IMR-90 (cell line): ENCODE measurements around the gene RPA4. TPM values are rescaled to one million over a fixed set of nuclear protein-coding genes. Genes with fewer than 3 reads are reported as not detected.

Experiments
- ATAC-seq: fragments of 200-7000 bp; cut with Tn5 transposase; 2 replicates; pipeline ENCODE4 v1.9.1; 2020; ENCODE audit warnings: low read depth, mild to moderate bottlenecking, moderate library complexity
- BruUV-seq: library from RNA; stranded (reverse); fragments of 400-500 nt; replicated peaks from 2 replicates; lab custom pipeline; 2021; lab: Mats Ljungman, UMichigan
- CTCF ChIA-PET: fragments of 300-600 bp; formaldehyde crosslinking; extraction: SDS; loops from one replicate; lab custom pipeline; 2021; ENCODE audit warnings: antibody characterized with exemption; lab: Yijun Ruan, JAX
- POLR2A ChIA-PET: fragments of 300-600 bp; sonication (Branson Sonifier 250); formaldehyde crosslinking; loops from one replicate; lab custom pipeline; 2022; ENCODE audit warnings: antibody characterized with exemption; ENCODE audit not compliant: unreplicated experiment; lab: Charles Lee
- DNase-seq: peaks from one replicate; pipeline ENCODE4 v3.0.0; 2013
- H2AFZ ChIP-seq: replicated peaks from 2 replicates; pipeline ENCODE3; 2013; ENCODE audit warnings: low read length, mild to moderate bottlenecking; ENCODE audit not compliant: poor library complexity
- H2AK5ac ChIP-seq: 2 replicates; pipeline ENCODE4 v1.6.1; 2013; ENCODE audit warnings: low read depth, low read length, inconsistent platforms
- H2AK9ac ChIP-seq: replicated peaks from 2 replicates; pipeline ENCODE3; 2013; ENCODE audit warnings: mild to moderate bottlenecking, low read depth, low read length, moderate library complexity; ENCODE audit not compliant: poor library complexity
- H2BK120ac ChIP-seq: 2 replicates; pipeline ENCODE4 v1.6.1; 2013; ENCODE audit warnings: low read depth, low read length, inconsistent platforms
- H2BK15ac ChIP-seq: 3 replicates; pipeline ENCODE4 v1.6.1; 2013; ENCODE audit warnings: low read depth, low read length, inconsistent platforms
- H2BK20ac ChIP-seq: 2 replicates; pipeline ENCODE4 v1.6.1; 2013; ENCODE audit warnings: low read depth, mild to moderate bottlenecking, inconsistent platforms, low read length, moderate library complexity
- H2BK5ac ChIP-seq: 2 replicates; pipeline ENCODE4 v1.6.1; 2013; ENCODE audit warnings: mild to moderate bottlenecking, low read depth, low read length, inconsistent platforms; ENCODE audit not compliant: poor library complexity, severe bottlenecking
- H3K14ac ChIP-seq: replicated peaks from 2 replicates; pipeline ENCODE4 v1.6.1; 2013; ENCODE audit warnings: low read depth, low read length, inconsistent platforms
- H3K18ac ChIP-seq: 2 replicates; pipeline ENCODE4 v1.6.1; 2013; ENCODE audit warnings: low read depth, low read length, control low read depth
- H3K23ac ChIP-seq: 2 replicates; pipeline ENCODE4 v1.6.1; 2013; ENCODE audit warnings: low read depth, low read length, inconsistent platforms
- H3K27ac ChIP-seq: 2 replicates; pipeline ENCODE4 v1.5.1; 2013; ENCODE audit warnings: mild to moderate bottlenecking, control low read depth, low read length; ENCODE audit not compliant: insufficient read depth
- H3K27me3 ChIP-seq: 2 replicates; pipeline ENCODE4 v1.6.1; 2013; ENCODE audit warnings: low read length; ENCODE audit not compliant: control insufficient read depth, insufficient read depth
- H3K36me3 ChIP-seq: 2 replicates; pipeline ENCODE4 v1.6.1; 2013; ENCODE audit warnings: low read length, mixed read lengths; ENCODE audit not compliant: control insufficient read depth, insufficient read depth
- H3K4ac ChIP-seq: 2 replicates; pipeline ENCODE4 v1.6.1; 2013; ENCODE audit warnings: low read depth, low read length, inconsistent platforms
- H3K4me1 ChIP-seq: 2 replicates; pipeline ENCODE4 v1.6.1; 2013; ENCODE audit warnings: low read length, mixed read lengths; ENCODE audit not compliant: control insufficient read depth, insufficient read depth
- H3K4me2 ChIP-seq: 2 replicates; pipeline ENCODE4 v1.6.1; 2013; ENCODE audit warnings: low read depth, mild to moderate bottlenecking, control low read depth, low read length, moderate library complexity
- H3K4me3 ChIP-seq: 2 replicates; pipeline ENCODE4 v1.5.1; 2013; ENCODE audit warnings: low read depth, mild to moderate bottlenecking, control low read depth, low read length, moderate library complexity; ENCODE audit not compliant: insufficient read depth
- H3K56ac ChIP-seq: 2 replicates; pipeline ENCODE4 v1.6.1; 2013; ENCODE audit warnings: low read length, inconsistent platforms; ENCODE audit not compliant: insufficient read depth; ENCODE audit errors: extremely low read depth
- H3K79me1 ChIP-seq, 2 experiments: 2 replicates each; pipeline ENCODE4 v1.6.1; 2013; ENCODE audit warnings: low read length in 2 of 2, inconsistent platforms in 1 of 2, low read depth in 1 of 2
- H3K9ac ChIP-seq: 2 replicates; pipeline ENCODE4 v1.6.1; 2013; ENCODE audit warnings: low read depth, low read length, control low read depth
- H3K9me1 ChIP-seq: 2 replicates; pipeline ENCODE4 v1.6.1; 2013; ENCODE audit warnings: low read length, inconsistent platforms; ENCODE audit not compliant: insufficient read depth
- H3K9me3 ChIP-seq: 2 replicates; pipeline ENCODE4 v1.6.1; 2013; ENCODE audit warnings: low read length; ENCODE audit not compliant: control insufficient read depth, insufficient read depth
- H4K20me1 ChIP-seq: 2 replicates; pipeline ENCODE4 v1.6.1; 2013; ENCODE audit warnings: low read length, inconsistent platforms; ENCODE audit not compliant: insufficient read depth
- H4K5ac ChIP-seq: 2 replicates; pipeline ENCODE4 v1.6.1; 2013; ENCODE audit warnings: mild to moderate bottlenecking, low read depth, low read length, control low read depth
- H4K8ac ChIP-seq, 2 experiments: 2 replicates each; pipeline ENCODE4 v1.6.1; 2013; ENCODE audit warnings: low read depth in 2 of 2, low read length in 2 of 2, control low read depth in 1 of 2, inconsistent platforms in 1 of 2
- H4K91ac ChIP-seq: 2 replicates; pipeline ENCODE4 v1.6.1; 2013; ENCODE audit warnings: low read depth, low read length, inconsistent platforms; ENCODE audit not compliant: insufficient read depth
- BHLHE40 ChIP-seq: fragments of 150-350 bp; IDR thresholded peaks from 2 replicates; pipeline ENCODE4 v1.6.1; 2016; ENCODE audit warnings: mild to moderate bottlenecking, low read depth, low read length
- CEBPB ChIP-seq: IDR thresholded peaks from 2 replicates; pipeline ENCODE4 v1.6.1; 2012; ENCODE audit warnings: low read depth, low read length, improper control_type of control experiment
- CHD1 ChIP-seq: IDR thresholded peaks from 2 replicates; pipeline ENCODE4 v1.6.1; 2012; ENCODE audit warnings: low read depth, low read length, improper control_type of control experiment
- CTCF ChIP-seq: conservative IDR thresholded peaks from 2 replicates; pipeline ENCODE4 v1.5.1; 2012; ENCODE audit warnings: mild to moderate bottlenecking, low read depth, low read length, improper control_type of control experiment
- ELK1 ChIP-seq: fragments of 150-350 bp; IDR thresholded peaks from 2 replicates; pipeline ENCODE4 v1.6.1; 2016; ENCODE audit warnings: low read depth, mild to moderate bottlenecking, low read length, moderate library complexity, borderline replicate concordance
- FOS ChIP-seq: fragments of 150-350 bp; IDR thresholded peaks from 2 replicates; pipeline ENCODE4 v1.6.1; 2016; ENCODE audit warnings: low read depth, low read length
- MAFK ChIP-seq: IDR thresholded peaks from 2 replicates; pipeline ENCODE4 v1.6.1; 2012; ENCODE audit warnings: low read depth, low read length, improper control_type of control experiment
- MAZ ChIP-seq: IDR thresholded peaks from 2 replicates; pipeline ENCODE4 v1.6.1; 2012; ENCODE audit warnings: low read depth, mild to moderate bottlenecking, low read length, improper control_type of control experiment, moderate library complexity, borderline replicate concordance
- MXI1 ChIP-seq: IDR thresholded peaks from 2 replicates; pipeline ENCODE4 v1.6.1; 2012; ENCODE audit warnings: low read depth, mild to moderate bottlenecking, low read length, moderate library complexity, borderline replicate concordance
- NFE2L2 ChIP-seq: fragments of 150-350 bp; IDR thresholded peaks from 2 replicates; pipeline ENCODE4 v1.6.1; 2016; ENCODE audit warnings: low read depth, mild to moderate bottlenecking, low read length
- POLR2A ChIP-seq: IDR thresholded peaks from 2 replicates; pipeline ENCODE4 v1.6.1; 2012; ENCODE audit warnings: mild to moderate bottlenecking, low read depth, low read length
- RAD21 ChIP-seq: IDR thresholded peaks from 2 replicates; pipeline ENCODE4 v1.6.1; 2012; ENCODE audit warnings: low read length, improper control_type of control experiment
- RCOR1 ChIP-seq: IDR thresholded peaks from 2 replicates; pipeline ENCODE4 v1.6.1; 2012; ENCODE audit warnings: mild to moderate bottlenecking, low read length, improper control_type of control experiment; ENCODE audit not compliant: insufficient replicate concordance
- RFX5 ChIP-seq: IDR thresholded peaks from 2 replicates; pipeline ENCODE4 v1.8.0; 2012; ENCODE audit warnings: low read depth, mild to moderate bottlenecking, low read length, moderate library complexity
- SMC3 ChIP-seq: fragments of 150-350 bp; IDR thresholded peaks from 2 replicates; pipeline ENCODE4 v1.6.1; 2016; ENCODE audit warnings: low read depth, mild to moderate bottlenecking, antibody characterized with exemption, low read length, moderate library complexity
- USF2 ChIP-seq: fragments of 150-350 bp; IDR thresholded peaks from 2 replicates; pipeline ENCODE4 v1.6.1; 2017; ENCODE audit warnings: mild to moderate bottlenecking, antibody characterized with exemption, low read length, low read depth
- WGBS, 2 experiments: methylation state at CpG; one replicate each; pipeline versions ENCODE4 v1.1.5 to v1.1.7; 2013; ENCODE audit warnings: missing lambda C conversion rate in 2 of 2; ENCODE audit not compliant: insufficient read length in 1 of 2; ENCODE audit errors: extremely low coverage in 2 of 2; 5-methylcytosine and 5-hydroxymethylcytosine counted together
- dilution Hi-C: fragments of 300-500 bp; cut with HindIII; formaldehyde crosslinking; loops from one replicate; pipeline ENCODE4 v1.14.3; 2018; ENCODE audit warnings: low sequenced_read_pairs; ENCODE audit not compliant: unreplicated experiment
- in situ Hi-C: fragments of 300-500 bp; cut with MboI; formaldehyde crosslinking; loops from 3 replicates; pipeline ENCODE4 v1.14.3; 2019; ENCODE audit warnings: low sequenced_read_pairs, inconsistent platforms, mixed read lengths
- intact Hi-C: fragments of 100-400 bp; cut with micrococcal nuclease; formaldehyde crosslinking; loops from 2 replicates; pipeline ENCODE4 v1.10.0; 2022
- polyA plus RNA-seq, 3 experiments: library from polyadenylated mRNA; depleted of rRNA; stranded (reverse); fragments of >200 nt; gene quantifications; 2 replicates each; pipeline ENCODE4 v1.2.3, GENCODE V29; 2012; ENCODE audit warnings: low replicate concordance in 1 of 3
- total RNA-seq: library from RNA; depleted of rRNA; stranded (reverse); fragments of >200 nt; gene quantifications from 2 replicates; pipeline ENCODE4 v1.2.3, GENCODE V29; 2012

The RPA4 gene
- total and polyA plus RNA-seq, 2 of the 4 experiments (the other 2 are of a cell fraction) = 0.36 to 2.5 TPM

GRCh38 chrX:96838537-96838936 lies 45.2 kb upstream of the RPA4 start:
- H3K4me1 ChIP-seq = 0 out of 2 replicates have a peak, but pooled peaks cover 1% of the 10 kb centered on the region
- H2BK15ac ChIP-seq = no peak overlapping the region
- no peak overlapping the region for H3K9ac ChIP-seq
- H3K56ac ChIP-seq = no peak overlapping the region
- H3K36me3 ChIP-seq = no peaks in the 10 kb centered on the region
- H4K91ac ChIP-seq = no peak overlapping the region
- no peaks in the 10 kb centered on the region for H3K27me3 ChIP-seq
- H3K23ac ChIP-seq = no peak overlapping the region
- POLR2A ChIA-PET = no interaction called here
- dilution Hi-C loops (no loop called here), intact Hi-C loops (loop anchor here (10.0 kb wide), 1 partner anchor 464 kb away; no protein-coding TSS in a partner anchor), in situ Hi-C loops (no loop called here)
- H2AFZ ChIP-seq = no peak overlapping the region
- no peak overlapping the region for H4K8ac ChIP-seq
- ATAC-seq (no peak), DNase-seq (no peak)
- no peaks in the 10 kb centered on the region for H3K79me1 ChIP-seq
- no peak overlapping the region for H3K18ac ChIP-seq
- no peak overlapping the region for H2BK120ac ChIP-seq
- no peak overlapping the region for H2AK5ac ChIP-seq
- no peaks in the 10 kb centered on the region for H3K9me3 ChIP-seq
- H3K14ac ChIP-seq = no peak overlapping the region
- no peak overlapping the region for H3K4me3 ChIP-seq
- no peaks in the 10 kb centered on the region for H3K9me1 ChIP-seq
- CTCF ChIA-PET = no interaction called here
- H2AK9ac ChIP-seq = no peak overlapping the region
- TF ChIP-seq ELK1 = no peak
- no peak for TF ChIP-seq CEBPB
- no peak for TF ChIP-seq RCOR1
- TF ChIP-seq MAFK = no peak
- TF ChIP-seq MXI1 = no peak
- no peak for TF ChIP-seq CTCF
- TF ChIP-seq FOS = no peak
- no peak for TF ChIP-seq BHLHE40
- no peak for TF ChIP-seq RFX5
- TF ChIP-seq RAD21 = no peak
- TF ChIP-seq POLR2A = no peak
- TF ChIP-seq SMC3 = no peak
- TF ChIP-seq USF2 = no peak
- no peak for TF ChIP-seq NFE2L2
- no peak for TF ChIP-seq CHD1
- no peak for TF ChIP-seq MAZ
- no peaks in the 10 kb centered on the region for H4K20me1 ChIP-seq
- H2BK5ac ChIP-seq = no peak overlapping the region
- no TSS peak for BruUV-seq
- whole genome bisulfite sequencing, 2 experiments = no CpG with 5 or more reads among the region's 1 CpG
- H3K4ac ChIP-seq = no peak overlapping the region
- no peak overlapping the region for H3K4me2 ChIP-seq
- no peak overlapping the region for H2BK20ac ChIP-seq
- H3K27ac ChIP-seq = no peak overlapping the region
- no peak overlapping the region for H4K5ac ChIP-seq
